Measurements from ENCODE around the gene BTN1A1.

DNA sequence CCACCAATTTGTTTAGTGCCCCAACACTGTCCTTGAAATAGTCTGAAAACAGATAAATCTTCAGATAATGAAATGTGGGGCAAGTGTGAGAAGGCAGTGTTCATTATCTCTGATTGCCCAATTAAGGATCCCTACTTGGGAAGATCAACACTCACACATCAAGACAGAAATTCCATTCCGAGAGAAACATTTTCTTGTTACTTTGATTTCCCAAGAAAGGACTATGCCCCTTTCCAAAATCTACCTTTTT is 54.3 kb downstream of the BTN1A1 start:
- TF ChIP-seq CTCF (IDR thresholded peaks at IDR 0.05) (no peak), POLR2AphosphoS5 (IDR thresholded peaks at IDR 0.05) (no peak), POLR2A (IDR thresholded peaks at IDR 0.05) (no peak)

All from upper lobe of left lung (tissue), 4 donors.